HepG2 (cell line): ENCODE measurements around the gene UTRN. TPM values are rescaled to one million over a fixed set of nuclear protein-coding genes. Genes with fewer than 3 reads are reported as not detected.

Experiments
- EED ChIP-seq: sonication (generic); formaldehyde crosslinking; IDR thresholded peaks from 2 replicates; pipeline ENCODE4 v1.5.0; 2020; ENCODE audit warnings: mild to moderate bottlenecking, missing genetic modification reagents
- ETV6 ChIP-seq: sonication (generic); formaldehyde crosslinking; conservative IDR thresholded peaks from 2 replicates; pipeline ENCODE4 v1.4.0; 2020; ENCODE audit warnings: missing genetic modification reagents
- GMEB2 ChIP-seq: IDR thresholded peaks from 2 replicates; pipeline ENCODE4 v1.6.1; 2016; ENCODE audit warnings: missing biosample characterization, missing genetic modification reagents, low read depth
- ISX ChIP-seq: sonication (generic); formaldehyde crosslinking; conservative IDR thresholded peaks from 2 replicates; pipeline ENCODE4 v1.5.0; 2020; ENCODE audit warnings: missing genetic modification reagents
- JUN ChIP-seq: sonication (generic); formaldehyde crosslinking; IDR thresholded peaks from 2 replicates; pipeline ENCODE4 v1.4.0; 2020; ENCODE audit warnings: mild to moderate bottlenecking, missing genetic modification reagents
- NFYB ChIP-seq: sonication (generic); formaldehyde crosslinking; IDR thresholded peaks from 2 replicates; pipeline ENCODE4 v1.4.0; 2020; ENCODE audit warnings: missing genetic modification reagents
- RARA ChIP-seq: IDR thresholded peaks from 2 replicates; pipeline ENCODE4 v1.6.1; 2016; ENCODE audit warnings: missing genetic modification reagents, missing compliant biosample characterization
- SAP130 ChIP-seq: IDR thresholded peaks from 2 replicates; pipeline ENCODE4 v1.6.1; 2016; ENCODE audit warnings: low read depth
- SMC3 ChIP-seq: IDR thresholded peaks from 2 replicates; pipeline ENCODE4 v1.6.1; 2011; ENCODE audit warnings: low read length, improper control_type of control experiment
- SRSF1 ChIP-seq: fragments of 200-400 bp; formaldehyde crosslinking; optimal IDR thresholded peaks from 2 replicates; pipeline ENCODE3; 2017; ENCODE audit warnings: mild to moderate bottlenecking, low read depth, low read length, moderate library complexity
- ZFX ChIP-seq: sonication (generic); formaldehyde crosslinking; IDR thresholded peaks from 2 replicates; pipeline ENCODE4 v1.4.0; 2020; ENCODE audit warnings: mild to moderate bottlenecking, low read depth, missing genetic modification reagents, moderate library complexity
- ZHX1 ChIP-seq: sonication (generic); formaldehyde crosslinking; IDR thresholded peaks from 2 replicates; pipeline ENCODE4 v1.8.1; 2022; ENCODE audit warnings: low read depth, mild to moderate bottlenecking, missing genetic modification reagents
- ZNF3 ChIP-seq: IDR thresholded peaks from 2 replicates; pipeline ENCODE4 v1.7.0; 2017; ENCODE audit warnings: inconsistent platforms
- ZNF318 ChIP-seq: sonication (generic); formaldehyde crosslinking; IDR thresholded peaks from 2 replicates; pipeline ENCODE4 v1.4.0; 2020; ENCODE audit warnings: mild to moderate bottlenecking, missing genetic modification reagents
- ZNF563 ChIP-seq: sonication (generic); formaldehyde crosslinking; IDR thresholded peaks from 2 replicates; pipeline ENCODE4 v1.8.0; 2022; ENCODE audit warnings: mild to moderate bottlenecking, moderate library complexity, missing genetic modification reagents
- ZNF589 ChIP-seq: sonication (generic); formaldehyde crosslinking; conservative IDR thresholded peaks from 2 replicates; pipeline ENCODE4 v1.8.0; 2022; ENCODE audit warnings: mild to moderate bottlenecking, moderate library complexity, missing genetic modification reagents
- ZNF616 ChIP-seq: sonication (generic); formaldehyde crosslinking; IDR thresholded peaks from 2 replicates; pipeline ENCODE4 v1.5.0; 2020; ENCODE audit warnings: low read depth, mild to moderate bottlenecking, missing genetic modification reagents
- polyA plus RNA-seq, 8 experiments: library from polyadenylated mRNA; depleted of rRNA in 3 of 8; stranded (reverse) in 7 of 8; unstranded in 1 of 8; fragments of >200 nt; fragmentation: Illumina TruSeq in 4 of 8; extraction: Trizol in 4 of 8; gene quantifications; 2 replicates each; pipeline versions ENCODE4 v1.2.1 to v1.2.3, GENCODE V29; 2011 to 2016; ENCODE audit warnings: low read depth in 4 of 8, missing spikeins in 1 of 8, mixed read lengths in 1 of 8; ENCODE audit not compliant: insufficient read depth in 1 of 8
- total RNA-seq, 5 experiments: library from RNA; depleted of rRNA; stranded (reverse); fragments of >200 nt; fragmentation: Illumina TruSeq; extraction: Trizol; gene quantifications; 2 replicates each; pipeline ENCODE4 v1.2.3, GENCODE V29; 2016; ENCODE audit warnings: low read depth in 1 of 5

The UTRN gene
- total and polyA plus RNA-seq, 2 of the 13 experiments (the other 11 are each of a cell fraction or from before 2014, with no cell fraction given): 102 to 116 TPM

- TF ChIP-seq ETV6 (CRISPR knock-in tag): no peak
- no peak for TF ChIP-seq ZNF589 (CRISPR knock-in tag)
- no peak; the same call in 1 of the 2 replicates for TF ChIP-seq SMC3
- peak; percentile 85 for TF ChIP-seq SAP130
- TF ChIP-seq SRSF1: no peak
- no peak for TF ChIP-seq ZNF318 (CRISPR knock-in tag)
- TF ChIP-seq ZNF616 (CRISPR knock-in tag): no peak
- peak; percentile 49; the same call in 1 of the 2 replicates for TF ChIP-seq ZNF563 (CRISPR knock-in tag)
- no peak for TF ChIP-seq NFYB
- no peak for TF ChIP-seq ZNF3 (CRISPR knock-in tag)
- no peak for TF ChIP-seq GMEB2 (CRISPR knock-in tag)
- peak; percentile 70; the same call in 1 of the 2 replicates for TF ChIP-seq ZHX1
- TF ChIP-seq ISX (CRISPR knock-in tag): 0 out of 2 replicates have a peak, but pooled peaks have one; percentile 63
- TF ChIP-seq JUN (CRISPR knock-in tag): no peak
- TF ChIP-seq RARA (CRISPR knock-in tag): peak; percentile 71
- TF ChIP-seq EED (CRISPR knock-in tag): 0 out of 2 replicates have a peak, but pooled peaks have one; percentile 8
- TF ChIP-seq ZFX: peak; percentile 88
Measured at GRCh38 chr6:144286503-144287393, 1.6 kb downstream of the UTRN start (continued).
